Measurements from ENCODE around the gene PTN. TPM values are rescaled to one million over a fixed set of nuclear protein-coding genes. Genes with fewer than 3 reads are reported as not detected.

PTN gene
- total RNA-seq, 1 donor from 2014 or later, result 8.3 TPM

DNA sequence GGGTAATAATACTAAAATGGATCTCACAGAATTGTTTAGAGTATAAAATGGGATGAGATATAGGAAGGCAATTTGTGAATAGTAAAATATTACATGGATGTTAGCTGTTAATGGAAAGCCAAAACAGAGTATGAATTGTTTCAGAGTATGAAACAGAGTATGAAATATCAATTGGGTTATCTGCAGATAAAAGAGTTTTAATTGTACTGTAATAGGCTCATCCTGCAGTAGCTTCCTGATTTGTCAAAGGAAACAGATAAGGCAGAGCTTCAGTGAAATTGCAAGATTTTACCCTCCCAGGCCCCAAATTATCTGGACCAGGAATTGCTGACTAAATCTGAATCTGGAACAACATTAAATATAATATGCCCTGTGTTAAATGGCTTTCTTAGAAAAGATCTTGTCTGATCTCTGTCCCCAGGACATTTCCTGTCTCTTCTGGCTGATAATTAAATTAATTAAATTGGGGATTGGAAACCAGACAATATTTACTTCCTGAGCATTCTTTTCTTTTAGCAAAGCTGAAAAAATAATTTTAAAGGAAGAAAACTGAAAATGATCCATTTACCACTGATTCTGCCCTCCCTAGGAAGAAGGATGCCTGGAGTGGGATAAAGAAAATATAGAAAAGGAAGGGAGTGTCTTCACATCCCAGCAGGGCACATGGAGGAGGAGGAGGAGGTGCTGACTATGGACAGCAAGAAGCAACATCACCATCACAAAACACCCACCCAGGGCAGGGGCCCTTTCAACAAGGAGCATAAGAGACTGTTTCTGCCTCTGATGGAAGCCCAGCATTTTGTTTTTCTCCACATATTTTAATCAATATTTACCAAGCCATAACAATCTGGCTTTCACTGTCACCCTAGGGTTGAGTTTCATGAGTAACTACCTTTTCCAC lies 18.5 kb downstream of the PTN start:
- no peak for DNase-seq (ENCODE audit: low spot score)

DNA sequence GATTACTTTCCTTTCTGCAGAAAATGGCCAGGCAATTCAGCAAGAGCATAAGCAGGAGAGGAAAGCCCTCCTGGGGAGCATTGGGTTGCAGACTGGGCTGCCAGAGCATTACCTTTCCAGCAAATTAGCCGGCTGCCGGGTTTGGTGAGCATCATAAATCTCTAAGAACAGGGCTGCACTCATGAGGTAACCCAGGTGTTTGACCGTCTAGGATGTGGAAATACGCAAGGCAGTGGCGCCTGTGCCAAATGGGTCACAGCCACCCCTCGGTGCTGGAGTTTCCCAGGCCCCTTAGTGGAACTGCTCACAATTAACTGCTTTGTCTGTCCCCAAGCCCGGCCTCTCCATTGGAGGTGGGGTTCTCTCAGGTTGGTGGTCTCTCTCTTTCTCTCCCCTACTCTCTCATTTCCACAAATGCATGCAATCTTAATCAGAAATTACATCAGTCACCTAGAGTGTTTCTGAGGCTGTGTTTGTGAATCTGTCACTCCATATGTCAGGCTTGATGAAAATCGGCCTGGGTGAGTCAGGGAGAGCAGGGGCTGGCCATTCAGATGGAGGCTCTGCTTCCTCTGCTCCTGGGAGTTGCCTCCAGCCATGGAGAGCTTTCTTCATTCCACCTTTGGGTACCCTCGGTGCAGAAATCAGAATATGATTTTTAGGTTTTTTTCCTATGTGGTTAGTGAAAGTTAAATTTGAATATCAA lies 26.7 kb downstream of the PTN start:
- no peak for DNase-seq (ENCODE audit: low spot score)

DNA sequence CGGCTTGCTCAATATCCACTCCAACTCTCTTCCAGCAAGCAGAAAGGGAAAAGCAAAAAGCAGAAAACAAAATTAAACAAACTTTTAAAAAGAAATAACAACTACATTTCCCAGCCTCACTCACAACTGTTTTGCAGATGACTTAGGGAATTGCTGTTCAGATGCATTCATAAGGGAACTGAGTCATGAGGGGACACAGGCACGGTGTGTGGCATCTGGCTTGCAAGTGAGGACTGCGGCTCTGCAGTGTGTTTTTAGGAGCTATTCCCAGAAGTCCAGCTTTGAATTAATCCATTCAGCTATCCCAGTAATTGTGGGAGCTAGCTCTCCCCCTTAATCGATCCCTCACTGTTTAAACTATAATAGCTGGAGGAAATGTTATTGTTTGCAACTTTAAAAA lies 30.3 kb downstream of the PTN start:
- no peak for DNase-seq (ENCODE audit: low spot score)

DNA sequence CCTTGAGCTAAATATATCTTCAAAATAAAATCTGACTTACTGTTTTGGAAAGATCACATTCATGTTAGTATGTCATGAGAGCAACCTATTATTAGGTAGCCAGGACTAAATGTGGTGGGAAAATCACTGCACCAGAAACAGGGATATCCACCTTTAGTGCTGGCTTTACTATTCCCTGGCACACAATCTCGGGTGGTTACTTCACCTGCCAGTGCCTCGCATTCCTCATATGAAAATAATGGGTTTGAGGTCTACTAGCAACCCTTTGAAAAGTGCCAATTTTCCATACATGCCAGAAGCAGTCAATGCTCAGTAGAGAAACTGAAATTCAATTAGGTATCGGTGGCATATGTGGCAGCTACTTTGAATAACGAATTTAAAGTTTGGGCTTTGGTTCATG lies 36.8 kb downstream of the PTN start:
- DNase-seq (ENCODE audit: low spot score), result no peak

DNA sequence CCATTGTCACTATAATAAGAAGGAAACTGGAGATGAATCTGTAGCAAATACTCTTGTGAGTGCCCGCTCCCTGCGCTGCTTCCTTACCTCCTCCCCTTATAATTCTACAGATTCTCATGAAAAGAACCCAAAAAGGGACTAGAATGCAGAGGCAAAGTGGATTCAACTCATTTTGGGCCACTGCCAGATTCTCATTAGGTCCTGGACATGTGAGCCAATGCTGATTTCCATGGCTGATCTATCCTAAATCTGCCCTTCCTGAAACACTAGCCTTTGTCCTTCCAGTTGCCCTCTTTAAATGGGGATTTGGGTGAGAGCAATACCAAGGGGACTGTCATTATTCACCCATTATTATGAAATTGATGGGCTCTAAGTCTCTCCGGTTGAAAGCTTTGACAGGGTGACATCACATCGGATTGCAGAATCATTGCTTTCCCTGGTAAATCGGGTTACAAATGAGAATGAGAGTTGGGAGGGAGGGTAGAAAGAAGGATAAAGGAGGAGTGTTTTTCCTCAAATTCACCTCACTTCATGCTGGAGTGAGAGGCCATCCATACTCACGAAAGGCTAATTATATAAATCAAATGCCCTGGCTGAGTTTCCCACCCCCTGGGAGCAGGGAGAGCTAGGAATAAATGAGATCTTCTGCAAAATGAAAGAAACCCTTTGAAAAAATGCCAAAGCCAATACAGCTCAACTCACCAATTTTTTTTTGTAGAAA lies 37.5 kb downstream of the PTN start:
- no peak for DNase-seq (ENCODE audit: low spot score)

DNA sequence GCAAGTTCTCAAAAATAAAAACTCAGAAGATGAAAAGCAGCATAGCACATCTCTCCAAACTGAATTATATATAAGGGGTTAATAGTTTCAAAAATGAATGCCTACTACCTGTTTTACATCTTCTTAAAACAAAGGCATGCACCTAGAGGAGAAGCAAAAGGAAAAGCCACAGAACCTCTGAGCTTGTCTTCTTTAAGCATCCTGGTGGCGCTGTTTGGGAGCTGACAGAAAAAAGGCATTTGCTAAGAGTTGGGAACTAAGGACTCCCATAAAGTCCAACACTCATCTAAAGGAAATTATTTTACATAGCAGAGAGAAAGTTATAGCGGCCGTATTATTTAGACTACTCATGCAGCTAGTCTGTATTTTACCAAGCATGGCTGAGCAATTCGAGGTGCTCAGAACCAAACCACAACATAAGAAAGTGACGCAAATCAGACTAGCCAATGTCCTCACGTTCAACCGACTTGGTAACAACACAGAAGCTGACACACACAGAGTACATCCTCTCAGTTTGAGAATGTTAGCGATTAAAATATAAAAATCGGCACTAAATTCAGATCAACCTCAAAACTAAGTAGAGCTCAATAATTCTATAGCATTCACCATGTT lies 38.8 kb downstream of the PTN start:
- no peak for DNase-seq (ENCODE audit: low spot score)

DNA sequence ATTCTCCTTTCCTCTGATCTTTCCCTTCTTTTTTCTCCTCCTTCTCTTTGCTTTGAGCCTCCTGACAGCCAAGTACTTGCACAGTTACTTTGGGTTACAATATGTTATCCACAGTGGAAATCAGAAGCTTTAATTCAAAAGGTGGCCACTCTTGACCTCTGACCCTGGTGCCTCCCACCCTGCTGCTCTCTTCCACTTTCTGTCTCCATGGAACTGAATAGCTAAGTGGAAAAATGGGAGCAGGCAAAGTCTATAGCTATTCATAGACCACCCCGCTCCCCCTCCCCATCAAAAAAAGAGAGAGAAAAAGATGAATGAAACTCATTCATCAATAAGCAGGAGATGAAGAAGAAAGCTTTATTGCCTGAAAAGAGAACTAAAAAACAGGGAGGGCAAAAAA lies 39.4 kb downstream of the PTN start:
- no peak for DNase-seq (ENCODE audit: low spot score)

DNA sequence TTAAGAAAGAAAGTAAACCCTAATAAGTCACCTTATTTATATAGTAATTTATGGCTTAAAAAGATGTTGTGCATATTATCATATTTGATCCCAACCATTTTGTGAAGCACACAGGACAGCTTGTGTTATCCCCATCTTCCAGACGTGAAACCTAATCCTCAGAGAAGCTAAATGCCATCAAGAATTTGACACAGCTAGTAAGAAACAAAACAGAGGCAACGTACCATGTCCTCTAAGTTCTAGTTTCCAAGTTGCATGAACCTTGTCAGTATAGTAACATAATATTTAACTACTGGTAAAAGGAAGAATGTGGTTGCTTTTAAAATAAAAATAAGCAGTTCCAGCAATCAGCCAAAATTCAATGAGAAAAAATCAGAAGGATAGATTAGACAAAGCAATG lies 41.5 kb downstream of the PTN start:
- DNase-seq (ENCODE audit: low spot score), result no peak

DNA sequence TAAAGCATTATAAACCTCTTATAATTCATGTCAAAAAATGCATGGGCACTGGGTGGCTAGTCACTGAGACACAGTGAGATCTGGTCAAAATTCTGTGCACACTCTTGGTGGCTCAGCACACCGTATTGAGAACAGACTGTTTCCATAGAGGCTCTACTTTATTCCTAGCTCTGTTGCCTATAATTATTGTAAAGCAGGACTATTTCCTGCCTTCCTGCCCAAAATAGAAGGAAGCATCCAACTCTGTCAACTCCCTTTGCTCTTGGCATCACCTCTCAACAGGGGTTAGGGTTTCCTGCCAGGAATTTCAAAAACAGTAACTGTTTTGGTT lies 45.1 kb downstream of the PTN start:
- DNase-seq (ENCODE audit: low spot score), result no peak

DNA sequence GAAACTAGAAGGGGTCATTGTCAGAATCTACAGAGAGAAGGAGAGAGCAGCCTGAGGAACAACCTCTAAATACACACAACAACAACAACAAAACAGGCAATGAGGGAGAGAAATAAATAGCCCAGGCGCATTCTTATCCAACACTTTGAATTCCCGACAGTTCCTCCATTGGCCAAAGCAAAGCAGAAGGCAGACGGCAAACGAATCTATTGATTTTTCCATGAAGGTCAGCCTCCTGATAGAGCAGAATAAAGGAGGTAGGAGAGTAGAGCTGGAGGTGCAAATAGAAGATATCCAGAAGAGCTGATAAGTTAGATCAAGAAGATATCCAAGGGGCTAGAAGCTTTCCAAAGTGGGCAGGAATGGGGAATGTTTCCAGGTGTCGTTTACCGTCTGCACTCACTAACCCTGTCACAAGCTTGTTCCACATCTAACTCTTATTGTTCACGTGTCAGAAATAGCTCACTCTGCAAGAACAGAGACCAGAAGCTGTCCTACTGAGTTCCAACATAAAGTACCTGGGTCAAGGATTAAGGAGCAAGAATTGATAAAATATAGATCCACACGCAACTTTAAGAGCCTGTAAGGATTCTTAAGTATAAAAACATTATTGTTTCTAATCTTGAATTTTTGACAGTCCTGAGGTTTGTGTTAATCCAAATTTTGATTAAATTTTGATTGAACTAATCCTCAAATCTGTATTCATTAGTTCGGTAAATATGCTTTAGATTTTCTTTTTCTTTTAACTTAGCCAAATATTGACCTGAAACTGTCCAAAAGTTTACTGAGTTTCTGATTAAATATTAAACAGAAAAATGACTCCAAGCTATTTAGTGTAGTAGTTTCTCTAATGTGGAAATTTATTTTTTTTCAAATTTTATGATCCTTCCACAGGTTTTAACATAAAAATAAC lies 45.7 kb downstream of the PTN start:
- DNase-seq (ENCODE audit: low spot score), result no peak

DNA sequence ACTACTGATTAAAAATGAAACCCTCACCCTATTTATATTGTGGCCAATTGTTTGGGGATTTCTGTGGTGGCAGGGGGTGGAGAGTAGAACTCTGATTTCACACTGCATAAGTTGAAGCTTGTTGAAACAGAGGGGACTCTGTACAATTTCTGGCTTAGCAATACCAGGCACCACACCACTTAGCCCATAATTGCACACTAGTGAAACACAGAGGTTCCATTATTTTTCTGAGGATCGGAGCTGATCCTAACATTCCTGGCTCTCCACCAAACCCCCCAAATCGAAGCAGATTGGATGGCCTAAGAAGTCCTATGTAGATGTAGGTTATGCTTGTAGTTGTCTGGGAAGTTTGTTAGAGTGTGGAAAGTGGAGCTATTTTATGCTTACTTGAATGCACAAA lies 47.0 kb downstream of the PTN start:
- no peak for DNase-seq (ENCODE audit: low spot score)

DNA sequence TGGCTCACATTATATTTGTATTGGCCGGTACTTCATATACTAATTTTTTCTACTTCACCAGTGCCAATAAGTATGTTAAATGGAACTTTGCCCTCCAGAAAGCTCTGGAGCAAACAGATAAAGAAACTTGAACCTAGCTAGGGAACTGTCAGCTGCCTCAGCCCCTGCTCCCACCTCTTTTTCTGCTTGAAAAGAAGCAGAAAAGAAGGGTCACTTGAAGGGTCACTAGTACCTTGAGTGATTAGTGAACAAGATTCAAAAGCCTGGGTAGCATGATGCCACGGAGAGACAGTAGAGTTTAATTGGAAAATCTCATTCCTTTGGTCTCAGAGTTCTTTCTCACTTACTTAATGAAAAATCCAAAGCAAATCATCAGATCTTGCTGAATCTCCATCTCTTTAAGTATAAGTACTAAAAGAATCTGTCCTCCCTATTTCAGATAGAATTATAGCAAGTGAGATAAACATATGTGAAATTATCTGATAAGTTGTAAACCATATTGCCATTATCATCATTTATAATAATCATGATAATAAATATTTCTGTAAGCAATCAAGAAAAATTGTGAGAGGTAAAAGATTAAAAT lies 47.7 kb downstream of the PTN start:
- DNase-seq (ENCODE audit: low spot score), result no peak

DNA sequence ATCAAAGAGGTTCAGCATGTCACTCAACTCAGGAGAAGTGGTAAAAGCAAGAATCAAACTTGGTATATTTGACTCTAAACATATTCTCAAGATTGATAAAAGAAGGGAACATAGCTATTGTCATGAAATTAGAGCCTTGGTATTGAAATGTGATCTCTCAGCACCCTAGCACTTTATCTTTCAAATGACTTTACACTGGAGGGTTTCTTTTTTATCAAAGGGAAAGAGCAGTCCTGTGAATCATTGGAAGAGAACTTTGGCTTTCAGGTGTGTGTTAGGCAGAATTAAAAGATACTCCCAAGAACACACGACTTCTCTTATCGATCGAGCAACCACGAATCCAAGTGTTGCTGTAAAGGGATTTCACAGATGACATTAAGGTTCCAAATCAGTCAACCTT lies 54.4 kb downstream of the PTN start:
- no peak for DNase-seq (ENCODE audit: low spot score)

DNA sequence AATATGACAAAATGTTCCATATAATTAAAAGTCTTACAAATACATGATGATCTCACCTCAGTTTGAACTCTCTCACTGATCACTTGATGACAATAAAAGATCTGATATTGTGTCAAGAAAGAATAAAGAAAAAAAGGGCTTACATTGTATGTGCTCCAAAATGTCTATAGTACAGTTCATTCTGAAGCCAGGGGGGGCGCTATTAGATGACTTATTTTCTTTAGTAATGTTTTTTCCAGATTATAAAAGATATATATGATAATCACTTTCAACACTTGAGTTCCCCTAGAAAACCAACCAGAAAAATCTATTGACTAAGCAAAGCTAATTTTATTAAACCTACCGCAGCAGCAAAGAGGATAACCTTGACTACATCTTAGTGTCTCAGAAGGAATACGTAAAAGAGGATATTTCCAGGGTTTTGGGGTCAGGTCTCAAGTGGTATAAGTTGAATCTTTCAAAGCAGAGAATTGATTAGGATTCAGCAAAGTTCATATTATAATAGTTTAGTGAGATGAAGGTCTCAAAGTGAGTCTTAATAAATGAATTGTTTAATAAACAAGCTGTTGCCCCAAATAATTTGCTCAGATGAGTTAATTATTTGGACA lies 55.8 kb downstream of the PTN start:
- no peak for DNase-seq (ENCODE audit: low spot score)

DNA sequence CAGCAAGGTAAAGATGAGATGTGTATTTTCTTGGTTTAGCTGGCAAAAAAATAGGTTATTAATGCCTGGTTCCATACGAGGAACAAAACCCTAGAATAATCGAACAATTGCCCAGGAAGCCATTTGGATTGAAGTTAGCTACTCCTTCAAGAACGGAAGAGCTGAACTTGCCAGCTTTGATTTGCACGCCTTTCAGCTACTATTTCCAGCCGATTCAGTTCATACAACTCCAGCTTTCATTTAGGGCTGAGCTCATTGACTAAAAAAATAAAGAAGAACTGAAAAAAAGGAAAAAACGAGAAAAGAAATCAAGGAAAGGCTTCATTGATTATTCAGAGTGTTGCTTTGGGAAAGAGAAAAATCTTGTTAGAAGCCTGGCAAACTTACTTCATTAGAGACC lies 60.4 kb downstream of the PTN start:
- no peak for DNase-seq (ENCODE audit: low spot score)

DNA sequence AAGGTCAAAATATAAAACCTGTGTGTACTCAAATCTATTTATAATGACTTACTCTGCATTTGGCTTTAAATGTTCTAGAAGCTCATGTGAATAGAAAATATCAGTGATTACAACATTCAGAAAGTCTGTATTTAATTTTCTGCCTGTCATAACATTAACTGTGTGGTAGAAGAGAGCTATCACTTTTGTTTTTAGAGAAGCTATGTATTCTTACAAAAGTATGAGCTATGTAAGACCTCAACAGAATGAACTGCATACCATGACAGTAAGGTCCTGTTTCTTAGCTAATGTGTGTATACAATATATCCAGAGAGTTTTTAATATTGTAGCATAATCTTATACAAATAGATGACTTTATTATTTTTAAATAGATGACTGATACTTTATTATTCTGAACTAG lies 61.5 kb downstream of the PTN start:
- DNase-seq (ENCODE audit: low spot score), result no peak

DNA sequence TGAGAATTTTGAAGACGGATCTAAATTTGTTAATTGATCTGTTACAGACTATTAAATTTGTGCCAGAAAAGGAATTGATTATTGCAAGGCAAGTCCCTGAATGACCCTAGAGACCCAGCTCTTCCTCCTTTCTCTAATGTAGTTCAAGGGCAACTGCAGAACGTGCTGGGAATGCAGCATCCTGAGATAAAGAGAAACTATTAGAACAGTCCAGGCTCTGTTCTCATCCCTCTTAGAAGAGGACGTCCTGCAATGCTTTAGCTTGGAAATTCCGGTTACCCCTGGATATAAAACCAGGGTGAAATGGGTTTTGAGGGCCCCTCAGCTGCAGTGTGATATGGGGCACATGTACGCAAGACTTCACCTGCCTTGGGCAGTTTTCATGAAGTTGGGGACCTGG lies 67.3 kb downstream of the PTN start:
- no peak for DNase-seq (ENCODE audit: low spot score)

DNA sequence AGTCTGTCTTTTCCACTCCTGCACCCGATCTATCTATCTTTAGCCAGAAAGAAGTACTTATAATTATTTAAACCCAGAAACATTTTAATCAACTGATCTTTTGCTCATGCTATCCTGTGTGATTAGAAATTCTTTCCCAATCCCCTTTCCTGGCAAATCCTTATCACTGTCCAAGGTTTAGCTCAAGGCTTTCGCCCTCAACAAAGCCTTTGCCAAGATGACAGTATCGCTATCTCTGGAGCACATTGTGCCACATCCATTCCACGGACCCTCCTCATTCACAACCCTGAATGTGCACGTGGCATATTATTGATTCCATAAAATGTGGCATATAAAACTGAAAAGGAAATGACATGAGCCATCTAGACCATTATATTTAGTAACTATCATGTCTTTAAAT lies 71.3 kb downstream of the PTN start:
- no peak for DNase-seq (ENCODE audit: low spot score)

DNA sequence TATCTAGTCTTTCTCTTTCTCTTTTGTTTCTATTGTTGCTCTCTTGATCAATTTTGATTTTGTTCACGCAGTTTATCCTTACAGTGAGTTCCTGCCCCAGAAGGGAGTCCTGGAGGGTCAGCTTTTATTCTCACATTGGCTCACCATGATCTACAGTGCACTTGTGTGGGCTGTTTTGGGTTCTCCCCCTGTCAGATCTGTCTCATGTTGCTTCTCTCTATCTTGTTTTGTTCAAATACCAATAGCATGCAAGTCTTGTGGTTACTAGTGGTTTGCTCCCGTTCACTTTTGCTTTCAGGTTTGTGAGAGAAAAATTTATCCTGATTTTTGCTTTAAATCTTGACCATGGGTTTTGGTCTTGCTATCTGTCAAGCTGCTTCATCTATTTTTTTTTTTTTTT lies 74.3 kb downstream of the PTN start:
- DNase-seq (ENCODE audit: low spot score), result no peak
